ENCODE results near the gene ECSIT.

Gene ECSIT

DNA sequence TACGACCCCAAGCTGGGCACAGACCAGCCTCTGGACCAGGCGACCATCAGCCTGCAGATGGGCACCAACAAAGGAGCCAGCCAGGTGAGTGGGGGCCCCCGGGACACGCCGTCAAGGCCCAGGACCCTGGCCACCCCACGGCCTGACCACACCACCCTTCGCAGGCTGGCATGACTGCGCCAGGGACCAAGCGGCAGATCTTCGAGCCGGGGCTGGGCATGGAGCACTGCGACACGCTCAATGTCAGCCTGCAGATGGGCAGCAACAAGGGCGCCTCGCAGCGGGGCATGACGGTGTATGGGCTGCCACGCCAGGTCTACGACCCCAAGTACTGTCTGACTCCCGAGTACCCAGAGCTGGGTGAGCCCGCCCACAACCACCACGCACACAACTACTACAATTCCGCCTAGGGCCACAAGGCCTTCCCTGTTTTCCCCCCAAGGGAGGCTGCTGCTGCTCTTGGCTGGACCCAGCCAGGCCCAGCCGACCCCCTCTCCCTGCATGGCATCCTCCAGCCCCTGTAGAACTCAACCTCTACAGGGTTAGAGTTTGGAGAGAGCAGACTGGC, 20.5 kb upstream of the ECSIT start:
- no peak for DNase-seq

DNA sequence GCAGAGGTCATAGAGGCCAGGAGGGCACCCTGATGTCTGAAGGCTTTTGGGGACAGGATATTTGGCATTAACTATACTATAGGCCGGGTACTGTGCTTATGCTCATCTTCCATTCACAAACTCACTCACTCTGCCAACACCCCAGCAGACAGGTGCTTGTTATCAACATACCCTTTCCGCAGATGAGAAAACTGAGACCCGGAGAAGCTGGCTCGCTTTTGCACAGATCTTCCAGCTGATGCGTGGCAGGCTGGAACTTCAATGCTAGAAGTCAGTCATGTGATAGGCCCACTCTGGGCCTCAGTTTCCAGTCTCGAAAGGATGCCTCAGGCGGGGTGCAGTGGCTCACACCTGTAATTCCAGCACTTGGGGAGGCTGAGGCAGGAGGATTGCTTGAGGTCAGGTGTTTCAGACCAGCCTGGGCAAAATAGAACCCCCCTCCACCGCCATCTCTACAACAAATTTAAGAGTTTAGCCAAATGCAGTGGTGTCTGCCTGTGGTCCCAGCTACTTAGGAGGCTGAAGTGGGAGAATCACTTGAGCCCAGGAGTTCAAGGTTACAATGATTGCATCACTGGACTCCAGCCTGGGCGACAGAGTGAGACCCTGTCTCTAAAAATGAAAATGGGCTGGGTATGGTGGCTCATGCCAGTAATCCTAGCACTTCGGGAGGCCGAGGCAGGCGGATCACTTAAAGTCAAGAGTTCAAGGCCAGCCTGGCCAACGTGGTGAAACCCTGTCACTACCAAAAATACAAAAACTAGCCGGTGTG, 19.2 kb upstream of the ECSIT start:
- no peak for DNase-seq

- DNase-seq = no peak
These were observed 12.3 kb upstream of the ECSIT start for GRCh38 chr19:11541238-11541637.

DNA sequence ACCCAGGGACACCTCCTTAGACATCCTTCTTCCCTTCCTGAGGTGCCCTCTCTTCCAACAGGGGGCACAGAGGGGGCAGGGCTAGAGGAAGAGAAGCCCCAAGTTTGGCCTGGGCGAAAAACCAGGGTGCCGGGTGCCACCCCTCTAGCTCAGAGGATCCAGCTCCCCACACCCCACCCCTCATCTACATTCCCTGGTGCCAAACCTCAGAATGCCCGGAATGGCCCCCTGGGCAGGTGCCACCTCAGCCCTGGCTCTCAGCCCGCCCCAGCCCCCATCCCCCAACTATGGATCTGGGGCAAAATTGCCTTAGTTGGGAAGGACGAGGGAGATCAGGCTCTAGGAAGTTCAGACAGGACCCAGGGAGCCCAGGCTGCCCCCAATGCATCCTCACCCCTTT, 11.7 kb upstream of the ECSIT start:
- DNase-seq = no peak

DNA sequence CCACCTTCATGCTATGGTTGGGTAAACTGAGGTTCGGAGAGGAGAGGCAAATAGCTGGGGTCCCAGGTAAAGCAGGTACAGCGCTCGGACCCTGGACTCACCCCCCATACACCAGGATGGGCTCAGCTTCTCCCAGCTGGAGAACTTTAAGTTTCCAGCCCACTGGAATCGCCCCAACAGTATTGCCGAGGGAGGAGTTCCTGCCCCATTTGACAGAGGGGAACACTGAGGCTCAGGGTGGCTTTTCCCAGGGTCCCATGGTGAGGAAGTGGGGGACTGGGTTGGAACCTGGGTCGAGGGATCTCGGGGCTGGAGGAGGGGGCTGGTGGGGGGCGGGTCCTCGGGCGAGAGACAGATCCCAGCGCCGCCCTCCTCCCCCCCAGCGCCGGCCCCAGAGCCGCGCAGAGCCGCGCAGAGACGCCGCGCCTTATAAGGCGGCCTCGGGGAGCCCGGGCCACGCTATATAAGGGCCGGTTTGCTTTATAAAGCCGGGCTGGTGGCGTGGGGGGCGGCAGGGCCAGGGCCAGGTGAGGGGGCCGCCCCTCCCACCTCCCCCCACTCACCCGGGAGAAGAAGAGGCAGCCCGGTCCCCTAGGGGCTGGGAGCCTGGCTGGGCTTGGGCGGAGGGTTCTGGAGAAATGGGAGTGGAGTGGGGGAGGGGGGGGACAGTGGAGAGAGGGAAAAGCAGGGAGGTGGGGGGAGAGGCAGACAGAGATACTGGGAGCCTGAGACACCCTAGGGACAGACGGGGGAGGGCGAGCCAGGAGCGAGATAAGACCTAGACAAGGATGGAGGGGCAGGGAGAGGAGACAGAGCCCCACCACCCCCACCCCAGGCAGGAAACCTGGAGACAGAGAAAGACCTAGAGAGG, 10.8 kb upstream of the ECSIT start:
- no peak for DNase-seq

DNA sequence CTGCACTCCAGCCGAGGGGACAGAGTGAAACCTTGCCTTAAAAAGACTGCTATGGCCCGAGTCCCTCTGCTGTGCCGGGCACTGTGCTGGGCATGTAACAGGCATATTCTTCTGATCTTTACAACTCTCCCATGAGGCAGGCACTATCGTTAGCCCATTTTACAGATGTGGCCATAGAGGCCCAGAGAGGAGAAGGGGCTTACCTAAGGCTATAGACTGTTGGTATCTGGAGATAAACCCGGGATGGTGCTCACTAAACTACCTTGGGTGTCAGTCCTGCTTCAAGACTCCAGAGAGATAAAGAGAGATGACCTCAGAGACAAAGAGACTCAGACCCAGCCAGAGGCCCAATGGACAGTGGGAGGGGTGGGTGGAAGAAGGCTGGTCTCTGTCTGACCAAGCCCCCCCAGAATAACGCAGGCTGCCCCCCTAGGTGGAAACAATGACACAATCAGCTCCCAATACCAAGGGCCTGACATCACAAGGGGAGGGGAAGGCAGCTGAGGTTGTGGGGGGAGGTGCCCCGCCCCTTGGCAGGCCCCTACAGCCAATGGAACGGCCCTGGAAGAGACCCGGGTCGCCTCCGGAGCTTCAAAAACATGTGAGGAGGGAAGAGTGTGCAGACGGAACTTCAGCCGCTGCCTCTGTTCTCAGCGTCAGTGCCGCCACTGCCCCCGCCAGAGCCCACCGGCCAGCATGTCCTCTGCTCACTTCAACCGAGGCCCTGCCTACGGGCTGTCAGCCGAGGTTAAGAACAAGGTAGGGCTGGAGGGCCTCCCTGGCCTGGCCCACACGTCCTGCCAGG, 9.5 kb upstream of the ECSIT start, which contains the start of gene CNN1:
Gene CNN1 (plus strand): TSS at position 620 of the 805 bp plus-strand sequence. CDS start 77 bp downstream, at position 697.
- DNase-seq = no peak

DNA sequence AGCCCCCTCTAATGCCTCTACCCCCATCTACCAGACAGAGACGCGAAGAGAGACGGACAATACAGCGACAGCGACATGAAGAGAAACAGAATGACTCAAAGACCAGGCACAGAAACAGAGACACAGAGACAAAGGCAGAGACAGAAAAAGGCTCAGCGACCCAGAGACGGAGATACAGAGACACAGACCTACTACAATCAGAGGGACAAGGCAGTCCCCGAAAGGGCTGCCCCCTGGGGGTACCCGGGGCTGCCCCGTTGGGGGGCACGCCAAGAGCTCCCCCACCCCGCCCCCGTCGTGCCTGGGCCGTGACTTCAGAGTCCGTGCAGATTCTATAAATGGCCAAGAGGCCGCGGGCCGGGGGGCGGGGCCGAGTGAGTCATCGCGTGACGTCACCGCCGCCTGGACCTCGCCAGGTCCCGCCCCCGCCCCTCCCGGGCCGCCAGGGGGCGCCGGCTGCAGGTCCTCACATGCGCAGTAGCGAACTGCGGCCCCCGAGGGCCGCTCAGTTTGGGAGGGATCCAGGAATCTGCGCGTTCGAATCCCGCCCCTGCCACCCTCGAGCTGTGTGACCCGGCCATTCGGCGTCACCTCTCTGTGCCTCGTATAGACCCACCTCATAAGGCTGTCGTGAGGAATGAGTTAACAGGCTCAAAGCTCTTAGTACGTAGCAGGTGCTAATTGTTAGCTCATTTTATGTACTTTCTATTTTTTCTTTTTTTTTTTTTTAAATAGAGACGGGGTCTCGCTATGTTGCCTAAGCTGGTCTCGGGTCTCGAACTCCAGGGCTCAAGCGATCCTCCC, 7.1 kb upstream of the ECSIT start:
- peak; percentile 72 for DNase-seq

DNA sequence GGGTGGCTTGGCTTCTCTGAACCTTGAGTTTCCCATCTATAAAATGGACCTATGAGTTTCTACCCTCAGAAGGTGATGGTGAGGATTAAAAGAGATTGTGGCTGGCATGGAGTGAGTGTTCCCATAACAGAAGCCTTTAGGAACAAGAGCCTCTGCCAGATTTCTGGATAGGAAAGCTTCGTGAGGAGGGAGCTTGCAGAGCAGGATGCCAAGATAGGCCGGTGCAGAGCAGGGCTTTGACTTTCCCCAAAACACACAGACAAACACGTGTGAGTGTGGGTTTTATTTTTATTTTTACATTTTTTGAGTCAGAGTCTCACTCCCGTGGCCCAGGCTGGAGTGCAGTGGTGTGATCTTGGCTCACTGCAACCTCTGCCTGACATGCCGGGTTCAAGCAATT, 6.0 kb upstream of the ECSIT start:
- DNase-seq = no peak

- DNase-seq = no peak
These were observed 5.6 kb upstream of the ECSIT start for GRCh38 chr19:11534538-11534937.

GRCh38 chr19:11530432-11530831, 1.5 kb upstream of the ECSIT start:
- peak; percentile 83 for DNase-seq

GRCh38 chr19:11519138-11519537, 9.8 kb downstream of the ECSIT start:
- DNase-seq = no peak

DNA sequence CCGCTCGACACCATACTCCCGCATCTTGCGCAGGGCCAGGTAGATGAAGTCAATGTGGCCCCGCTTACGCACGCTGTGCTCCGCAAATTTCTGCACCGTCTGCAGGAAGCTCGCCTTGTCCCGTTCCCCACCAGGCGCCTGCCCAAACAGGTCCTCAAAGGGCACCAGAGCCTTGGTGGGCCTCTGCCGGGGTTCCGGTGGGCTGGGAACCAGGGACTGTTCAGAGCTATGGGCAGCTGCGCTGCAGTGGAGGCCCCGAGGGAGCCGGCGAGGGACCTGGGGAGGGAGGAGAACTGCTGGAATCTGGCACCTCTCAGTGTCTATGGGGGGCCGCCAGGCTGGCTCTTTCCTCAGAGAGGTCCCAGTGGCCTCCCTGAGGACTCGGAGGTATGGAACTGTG, 15.0 kb downstream of the ECSIT start:
- no peak for DNase-seq

DNA sequence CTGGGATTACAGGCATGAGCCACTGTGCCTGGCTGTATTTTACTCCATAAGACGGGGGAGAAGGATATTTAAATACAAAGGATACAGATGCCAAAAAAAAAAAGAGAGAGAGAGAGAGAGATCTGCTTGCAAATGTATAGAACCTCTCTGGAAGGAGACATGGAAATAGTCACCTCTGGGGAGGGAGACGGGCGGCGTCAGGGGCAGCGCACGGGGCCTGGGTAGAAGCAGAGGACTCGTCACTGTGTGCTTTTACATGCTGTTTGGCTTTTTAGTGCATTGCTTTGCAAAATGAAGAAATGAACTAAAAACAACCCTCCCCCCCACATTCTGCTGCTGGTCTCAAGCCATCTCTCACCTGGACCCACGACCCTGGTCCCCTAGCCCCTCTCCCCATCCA, 18.5 kb downstream of the ECSIT start:
- no peak for DNase-seq

- no peak for DNase-seq
These were observed 21.4 kb downstream of the ECSIT start for GRCh38 chr19:11507370-11508078.

GRCh38 chr19:11506967-11507366, 22.0 kb downstream of the ECSIT start:
- DNase-seq = no peak

- DNase-seq = no peak
These were observed 22.8 kb downstream of the ECSIT start for GRCh38 chr19:11506101-11506555.

GRCh38 chr19:11505504-11506100, 23.3 kb downstream of the ECSIT start, which contains the start of gene ZNF653:
TSS of gene ZNF653 (minus strand) at chr19:11505839. CDS start at chr19:11505786, 53 bp downstream.
- DNase-seq = peak; percentile 94

DNA sequence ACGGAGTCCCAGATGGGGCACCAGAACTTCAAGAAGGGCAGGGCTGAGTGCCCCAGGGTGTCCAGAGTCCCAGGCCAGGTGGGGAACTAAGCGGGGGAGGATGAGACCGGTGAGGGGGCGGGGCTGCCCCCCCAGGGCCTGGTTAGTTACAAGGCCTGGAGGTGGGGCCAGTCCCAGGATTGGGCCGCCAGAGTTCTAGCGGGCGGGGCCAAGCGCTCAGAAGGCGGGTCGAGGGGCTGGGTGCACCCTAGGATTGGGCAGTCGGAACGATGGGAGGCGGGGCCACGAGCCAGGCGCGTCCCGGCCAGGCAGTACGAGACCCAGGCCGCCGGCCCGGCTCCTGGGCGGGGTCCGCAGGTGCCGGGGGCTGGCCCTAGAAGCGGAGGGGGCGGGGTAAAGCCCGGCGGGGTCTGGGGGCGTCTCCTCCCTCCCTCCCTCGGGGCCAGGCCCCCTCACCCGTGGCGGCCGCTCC, 23.9 kb downstream of the ECSIT start:
- peak; percentile 90 for DNase-seq

DNA sequence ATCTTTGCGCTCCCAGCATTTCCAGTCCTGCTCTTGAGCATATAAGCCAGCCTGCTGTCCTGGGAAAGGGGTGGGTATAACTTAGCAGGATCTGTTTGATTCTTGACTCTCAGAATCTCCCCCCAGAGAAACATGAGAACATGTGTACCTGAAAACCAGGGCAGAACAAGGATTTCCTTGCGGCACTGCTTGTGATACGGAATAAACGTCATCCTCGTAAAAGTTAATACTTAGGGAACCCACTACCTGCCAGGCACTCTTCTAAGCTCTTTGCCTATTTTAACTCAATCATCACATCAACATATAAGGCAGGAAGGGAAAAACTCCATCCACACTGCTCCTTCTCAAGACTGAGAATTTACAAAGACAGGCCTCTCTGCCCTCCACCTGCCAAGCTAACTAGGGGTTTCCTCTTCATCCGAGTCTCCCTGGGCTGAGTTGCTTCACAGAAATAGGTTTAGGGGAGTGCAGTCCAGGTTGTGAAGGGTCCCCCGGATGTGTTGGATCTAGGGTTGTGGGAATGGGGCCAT, 24.4 kb downstream of the ECSIT start:
- DNase-seq = no peak

- no peak for DNase-seq
These were observed 29.0 kb downstream of the ECSIT start for GRCh38 chr19:11499890-11500420.
